ENCODE results near the gene MRPL46.
"Not testable (repeated sequence)": the region's sequence is repeated elsewhere in the genome, so short reads cannot be mapped to it uniquely, and the experiment has no call there.

MRPL46 gene

GRCh38 chr15:88484682-88485331 lies 17.6 kb upstream of the MRPL46 start:
- TF ChIP-seq POU2F2 (IDR thresholded peaks at IDR 0.05; ENCODE audit: low read depth, low read length) (no peak), POLR2AphosphoS5 (IDR thresholded peaks at IDR 0.05; ENCODE audit: low read depth, low read length) (no peak)
- FAIRE-seq (no peak), DNase-seq (ENCODE audit: insufficient read length, low spot score) (no peak)

GRCh38 chr15:88482263-88482662 lies 15.1 kb upstream of the MRPL46 start:
- TF ChIP-seq POLR2A (IDR thresholded peaks at IDR 0.05; ENCODE audit: low read depth, low read length), result no peak
- peak; percentile 53; the same call in 1 of the 2 replicates for TF ChIP-seq SPI1 (IDR thresholded peaks at IDR 0.05; ENCODE audit: low read depth, low read length)
- no peak for FAIRE-seq
- no peak for DNase-seq (ENCODE audit: insufficient read length, low spot score)

GRCh38 chr15:88480981-88481380 lies 13.8 kb upstream of the MRPL46 start:
- DNase-seq (ENCODE audit: insufficient read length, low spot score) (no peak), FAIRE-seq (no peak)
- no peak for TF ChIP-seq POU2F2 (IDR thresholded peaks at IDR 0.05; ENCODE audit: low read depth, low read length)
- TF ChIP-seq PAX5 (IDR thresholded peaks at IDR 0.05; ENCODE audit: insufficient read depth, low read length, severe bottlenecking), result no peak
- no peak for TF ChIP-seq POLR2A (IDR thresholded peaks at IDR 0.05; ENCODE audit: low read depth, low read length)
- no peak for TF ChIP-seq TAF1 (IDR thresholded peaks at IDR 0.05; ENCODE audit: low read depth, low read length)
- TF ChIP-seq POLR2AphosphoS5 (IDR thresholded peaks at IDR 0.05; ENCODE audit: low read depth, low read length), result no peak
- TF ChIP-seq SPI1 (IDR thresholded peaks at IDR 0.05; ENCODE audit: low read depth, low read length), result no peak

- TF ChIP-seq POLR2AphosphoS5 (IDR thresholded peaks at IDR 0.05; ENCODE audit: low read depth, low read length) (no peak), PAX5 (IDR thresholded peaks at IDR 0.05; ENCODE audit: insufficient read depth, low read length, severe bottlenecking) (no peak), TAF1 (IDR thresholded peaks at IDR 0.05; ENCODE audit: low read depth, low read length) (no peak)
- no peak for FAIRE-seq
- no peak for DNase-seq (ENCODE audit: insufficient read length, low spot score)
Observed at GRCh38 chr15:88479169-88479568, 12.0 kb upstream of the MRPL46 start.

GRCh38 chr15:88477904-88478303 lies 10.7 kb upstream of the MRPL46 start:
- FAIRE-seq (no peak), DNase-seq (ENCODE audit: insufficient read length, low spot score) (no peak)
- no peak for TF ChIP-seq POLR2AphosphoS5 (IDR thresholded peaks at IDR 0.05; ENCODE audit: low read depth, low read length)
- TF ChIP-seq PAX5 (IDR thresholded peaks at IDR 0.05; ENCODE audit: insufficient read depth, low read length, severe bottlenecking), result no peak
- no peak for TF ChIP-seq POU2F2 (IDR thresholded peaks at IDR 0.05; ENCODE audit: low read depth, low read length)
- no peak for TF ChIP-seq TAF1 (IDR thresholded peaks at IDR 0.05; ENCODE audit: low read depth, low read length)
- no peak for TF ChIP-seq SPI1 (IDR thresholded peaks at IDR 0.05; ENCODE audit: low read depth, low read length)
- TF ChIP-seq POLR2A (IDR thresholded peaks at IDR 0.05; ENCODE audit: low read depth, low read length), result no peak

GRCh38 chr15:88477126-88477525 lies 9.9 kb upstream of the MRPL46 start:
- TF ChIP-seq PAX5 (IDR thresholded peaks at IDR 0.05; ENCODE audit: insufficient read depth, low read length, severe bottlenecking) (no peak), SPI1 (IDR thresholded peaks at IDR 0.05; ENCODE audit: low read depth, low read length) (no peak), POLR2A (IDR thresholded peaks at IDR 0.05; ENCODE audit: low read depth, low read length) (no peak), POU2F2 (IDR thresholded peaks at IDR 0.05; ENCODE audit: low read depth, low read length) (no peak), POLR2AphosphoS5 (IDR thresholded peaks at IDR 0.05; ENCODE audit: low read depth, low read length) (no peak), TAF1 (IDR thresholded peaks at IDR 0.05; ENCODE audit: low read depth, low read length) (no peak)
- FAIRE-seq (no peak), DNase-seq (ENCODE audit: insufficient read length, low spot score) (no peak)

GRCh38 chr15:88476635-88477060 lies 9.5 kb upstream of the MRPL46 start:
- FAIRE-seq (peak; percentile 13), DNase-seq (ENCODE audit: insufficient read length, low spot score) (no peak)
- TF ChIP-seq SPI1 (IDR thresholded peaks at IDR 0.05; ENCODE audit: low read depth, low read length) (no peak), POU2F2 (IDR thresholded peaks at IDR 0.05; ENCODE audit: low read depth, low read length) (no peak), PAX5 (IDR thresholded peaks at IDR 0.05; ENCODE audit: insufficient read depth, low read length, severe bottlenecking) (no peak), POLR2A (IDR thresholded peaks at IDR 0.05; ENCODE audit: low read depth, low read length) (no peak), TAF1 (IDR thresholded peaks at IDR 0.05; ENCODE audit: low read depth, low read length) (no peak), POLR2AphosphoS5 (IDR thresholded peaks at IDR 0.05; ENCODE audit: low read depth, low read length) (no peak)

- not testable (repeated sequence) for DNase-seq (ENCODE audit: insufficient read length, low spot score); FAIRE-seq
Observed at GRCh38 chr15:88473661-88474293, 6.6 kb upstream of the MRPL46 start.

- FAIRE-seq, result no peak
- TF ChIP-seq SPI1 (IDR thresholded peaks at IDR 0.05; ENCODE audit: low read depth, low read length) (no peak), PAX5 (IDR thresholded peaks at IDR 0.05; ENCODE audit: insufficient read depth, low read length, severe bottlenecking) (no peak), POLR2AphosphoS5 (IDR thresholded peaks at IDR 0.05; ENCODE audit: low read depth, low read length) (no peak), TAF1 (IDR thresholded peaks at IDR 0.05; ENCODE audit: low read depth, low read length) (no peak), POLR2A (IDR thresholded peaks at IDR 0.05; ENCODE audit: low read depth, low read length) (no peak), POU2F2 (IDR thresholded peaks at IDR 0.05; ENCODE audit: low read depth, low read length) (no peak)
- DNase-seq (ENCODE audit: insufficient read length, low spot score), result no peak
Observed at GRCh38 chr15:88472225-88472624, 5.0 kb upstream of the MRPL46 start.

- TF ChIP-seq PAX5 (IDR thresholded peaks at IDR 0.05; ENCODE audit: insufficient read depth, low read length, severe bottlenecking) (no peak), POU2F2 (IDR thresholded peaks at IDR 0.05; ENCODE audit: low read depth, low read length) (no peak)
- FAIRE-seq (no peak), DNase-seq (ENCODE audit: insufficient read length, low spot score) (no peak)
Observed at GRCh38 chr15:88470625-88471372, 3.6 kb upstream of the MRPL46 start.
